WTC11 (cell line): ENCODE data around the gene COBL. TPM values are rescaled to one million over a fixed set of nuclear protein-coding genes. Genes with fewer than 3 reads are reported as not detected.
A peak's percentile ranks its signal among the peaks of the same experiment; 100 is the strongest.

Experiments used
- ATAC-seq: fragments of 200-7000 bp; cut with Tn5 transposase; 2 replicates; pipeline ENCODE4 v1.10.0; 2021; ENCODE audit warnings: mild to moderate bottlenecking, moderate library complexity
- CTCF ChIA-PET: fragments of 300-600 bp; sonication (Branson Sonifier 250); formaldehyde crosslinking; loops from one replicate; lab custom pipeline; 2021; ENCODE audit warnings: antibody characterized with exemption; lab: Charles Lee
- POLR2A ChIA-PET: fragments of 350-600 bp; sonication (Branson Sonifier 250); formaldehyde crosslinking; loops from one replicate; lab custom pipeline; 2021; ENCODE audit warnings: antibody characterized with exemption; lab: Charles Lee
- DNase-seq: peaks from one replicate; pipeline ENCODE4 v3.0.0; 2021; ENCODE audit warnings: low spot score
- H3K27ac Mint-ChIP-seq: 2 replicates; pipeline ENCODE4 v1.8.0; 2021; ENCODE audit warnings: mixed read lengths
- H3K27me3 Mint-ChIP-seq: 2 replicates; pipeline ENCODE4 v1.8.0; 2021; ENCODE audit warnings: low read depth, mild to moderate bottlenecking, moderate library complexity, mixed read lengths
- H3K36me3 Mint-ChIP-seq: 2 replicates; pipeline ENCODE4 v1.8.0; 2021; ENCODE audit warnings: mixed read lengths
- H3K4me1 Mint-ChIP-seq: 2 replicates; pipeline ENCODE4 v1.8.0; 2022; ENCODE audit warnings: mixed read lengths
- H3K4me3 Mint-ChIP-seq: 2 replicates; pipeline ENCODE4 v1.8.0; 2021; ENCODE audit warnings: mild to moderate bottlenecking, moderate library complexity, mixed read lengths
- H3K9me3 Mint-ChIP-seq: 2 replicates; pipeline ENCODE4 v1.8.0; 2021; ENCODE audit warnings: mixed read lengths
- CBFB ChIP-seq: sonication (generic); formaldehyde crosslinking; IDR thresholded peaks from 2 replicates; pipeline ENCODE4 v1.8.1; 2022; ENCODE audit warnings: mild to moderate bottlenecking, low read depth, missing genetic modification reagents
- ELF4 ChIP-seq: sonication (generic); formaldehyde crosslinking; IDR thresholded peaks from 2 replicates; pipeline ENCODE4 v1.8.1; 2022; ENCODE audit warnings: low read depth, mild to moderate bottlenecking, moderate library complexity, missing genetic modification reagents
- MYBL2 ChIP-seq: sonication (generic); formaldehyde crosslinking; IDR thresholded peaks from 2 replicates; pipeline ENCODE4 v1.8.1; 2023; ENCODE audit warnings: mild to moderate bottlenecking, moderate library complexity, missing genetic modification reagents
- NFATC4 ChIP-seq: fragments of 250-450 bp; sonication (Bioruptor Pico); IDR thresholded peaks from 2 replicates; pipeline ENCODE4 v1.9.0; 2021; ENCODE audit warnings: mild to moderate bottlenecking
- NFYB ChIP-seq: sonication (generic); formaldehyde crosslinking; conservative IDR thresholded peaks from 2 replicates; pipeline ENCODE4 v1.8.0; 2022; ENCODE audit warnings: low read depth, missing genetic modification reagents
- PRRX2 ChIP-seq: fragments of 250-450 bp; sonication (Bioruptor Pico); IDR thresholded peaks from 2 replicates; pipeline ENCODE4 v1.8.0; 2021; ENCODE audit warnings: mild to moderate bottlenecking
- ZNF138 ChIP-seq: sonication (generic); formaldehyde crosslinking; conservative IDR thresholded peaks from 2 replicates; pipeline ENCODE4 v1.8.1; 2022; ENCODE audit warnings: mild to moderate bottlenecking, moderate library complexity, missing genetic modification reagents
- ZNF416 ChIP-seq: fragments of 250-450 bp; sonication (Bioruptor Pico); IDR thresholded peaks from 2 replicates; pipeline ENCODE4 v1.9.0; 2021; ENCODE audit warnings: mild to moderate bottlenecking, inconsistent platforms
- total RNA-seq: library from RNA; stranded (reverse); gene quantifications from 3 replicates; pipeline ENCODE4 v1.2.3, GENCODE V29; 2021
- TF ChIP-seq, protein P1 (sequence below): sonication (generic); formaldehyde crosslinking; IDR thresholded peaks from 2 replicates; pipeline ENCODE4 v1.8.0; 2022; ENCODE audit warnings: mild to moderate bottlenecking, missing genetic modification reagents
- TF ChIP-seq, protein P2 (sequence below): sonication (generic); formaldehyde crosslinking; conservative IDR thresholded peaks from 2 replicates; pipeline ENCODE4 v1.8.1; 2022; ENCODE audit warnings: mild to moderate bottlenecking, missing genetic modification reagents
- TF ChIP-seq, protein P3 (sequence below): sonication (generic); formaldehyde crosslinking; conservative IDR thresholded peaks from 2 replicates; pipeline ENCODE4 v1.8.1; 2023; ENCODE audit warnings: mild to moderate bottlenecking, low read depth, missing genetic modification reagents, moderate library complexity
- TF ChIP-seq, protein P4 (sequence below): sonication (generic); formaldehyde crosslinking; IDR thresholded peaks from 2 replicates; pipeline ENCODE4 v1.8.0; 2023; ENCODE audit warnings: mild to moderate bottlenecking, missing genetic modification reagents
- TF ChIP-seq, protein P5 (sequence below): sonication (generic); formaldehyde crosslinking; IDR thresholded peaks from 2 replicates; pipeline ENCODE4 v1.8.1; 2022; ENCODE audit warnings: low read depth, missing genetic modification reagents, borderline replicate concordance
- TF ChIP-seq, protein P6 (sequence below): sonication (generic); formaldehyde crosslinking; IDR thresholded peaks from 2 replicates; pipeline ENCODE4 v1.8.1; 2023; ENCODE audit warnings: mild to moderate bottlenecking, moderate library complexity, missing genetic modification reagents
- TF ChIP-seq, protein P7 (sequence below): sonication (generic); formaldehyde crosslinking; IDR thresholded peaks from 2 replicates; pipeline ENCODE4 v1.8.1; 2023; ENCODE audit warnings: mild to moderate bottlenecking, missing genetic modification reagents
- TF ChIP-seq, protein P8 (sequence below): fragments of 250-450 bp; sonication (Bioruptor Pico); IDR thresholded peaks from 2 replicates; pipeline ENCODE4 v1.9.0; 2021; ENCODE audit warnings: moderate library complexity, mild to moderate bottlenecking, inconsistent platforms, borderline replicate concordance

The COBL gene
- total RNA-seq, 1 experiment from 2014 or later = 36.5 TPM

DNA sequence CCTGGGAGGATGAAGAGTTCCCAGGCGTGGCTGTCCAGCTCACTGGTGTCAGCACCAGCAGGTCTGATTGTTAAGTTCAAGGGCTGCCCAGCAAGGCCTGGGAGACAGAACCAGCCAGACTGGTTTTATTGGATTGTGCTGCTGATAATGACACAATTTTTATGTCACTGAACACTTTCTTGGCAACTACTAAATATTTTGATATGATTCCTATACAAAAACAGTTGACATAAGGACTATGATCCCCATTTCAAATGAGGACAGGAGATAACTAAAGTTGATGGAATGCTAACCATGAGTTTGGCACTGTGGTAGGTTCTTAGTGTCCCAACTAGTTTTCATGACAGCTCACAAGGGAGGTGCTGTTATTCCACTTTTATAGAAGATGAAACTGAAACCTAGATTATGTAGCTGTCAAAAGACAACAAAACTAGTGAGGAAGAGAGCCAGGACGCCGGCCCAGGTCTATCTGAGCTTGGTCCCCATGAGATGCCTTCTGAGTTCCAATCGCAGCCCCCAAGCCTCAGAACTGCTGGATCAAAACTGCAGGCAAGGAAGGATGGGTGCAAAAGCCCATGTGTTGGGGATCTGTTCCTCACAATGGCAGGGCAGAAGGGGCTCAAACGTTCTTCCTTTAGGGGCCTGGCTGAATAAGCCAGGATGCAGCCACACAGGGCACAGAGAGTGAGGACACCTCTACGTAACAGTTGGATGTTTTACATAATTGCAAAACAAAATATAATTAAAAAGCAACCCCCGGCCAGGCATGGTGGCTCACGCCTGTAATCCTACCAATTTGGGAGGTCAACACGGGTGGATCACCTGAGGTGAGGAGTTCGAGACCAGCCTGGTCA lies 52.8 kb downstream of the COBL start:
- Mint-ChIP-seq H3K4me1 (peaks cover 31% of the 10 kb centered on the region), H3K4me3 (no peak overlapping the region), H3K36me3 (no peaks in the 10 kb centered on the region), H3K27me3 (no peaks in the 10 kb centered on the region), H3K9me3 (0 out of 2 replicates have a peak, but pooled peaks cover 3% of the 10 kb centered on the region), H3K27ac (peak overlapping the region; percentile 57; the same call in 1 of the 2 replicates)
- CTCF ChIA-PET = interaction anchor here (0.9 to 2.8 kb wide), 2 partner anchors 91 to 103 kb away, joined by 3 to 11 read pairs; no protein-coding TSS in a partner anchor
- POLR2A ChIA-PET = no interaction called here
- TF ChIP-seq, protein P1, sequence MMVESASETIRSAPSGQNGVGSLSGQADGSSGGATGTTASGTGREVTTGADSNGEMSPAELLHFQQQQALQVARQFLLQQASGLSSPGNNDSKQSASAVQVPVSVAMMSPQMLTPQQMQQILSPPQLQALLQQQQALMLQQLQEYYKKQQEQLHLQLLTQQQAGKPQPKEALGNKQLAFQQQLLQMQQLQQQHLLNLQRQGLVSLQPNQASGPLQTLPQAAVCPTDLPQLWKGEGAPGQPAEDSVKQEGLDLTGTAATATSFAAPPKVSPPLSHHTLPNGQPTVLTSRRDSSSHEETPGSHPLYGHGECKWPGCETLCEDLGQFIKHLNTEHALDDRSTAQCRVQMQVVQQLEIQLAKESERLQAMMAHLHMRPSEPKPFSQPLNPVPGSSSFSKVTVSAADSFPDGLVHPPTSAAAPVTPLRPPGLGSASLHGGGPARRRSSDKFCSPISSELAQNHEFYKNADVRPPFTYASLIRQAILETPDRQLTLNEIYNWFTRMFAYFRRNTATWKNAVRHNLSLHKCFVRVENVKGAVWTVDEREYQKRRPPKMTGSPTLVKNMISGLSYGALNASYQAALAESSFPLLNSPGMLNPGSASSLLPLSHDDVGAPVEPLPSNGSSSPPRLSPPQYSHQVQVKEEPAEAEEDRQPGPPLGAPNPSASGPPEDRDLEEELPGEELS = no peak
- TF ChIP-seq NFATC4 (CRISPR knock-in tag) (no peak), ZNF138 (CRISPR knock-in tag) (no peak), ELF4 (CRISPR knock-in tag) (no peak)
- TF ChIP-seq, protein P2, sequence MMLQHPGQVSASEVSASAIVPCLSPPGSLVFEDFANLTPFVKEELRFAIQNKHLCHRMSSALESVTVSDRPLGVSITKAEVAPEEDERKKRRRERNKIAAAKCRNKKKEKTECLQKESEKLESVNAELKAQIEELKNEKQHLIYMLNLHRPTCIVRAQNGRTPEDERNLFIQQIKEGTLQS (CRISPR knock-in tag) = no peak
- TF ChIP-seq, protein P3, sequence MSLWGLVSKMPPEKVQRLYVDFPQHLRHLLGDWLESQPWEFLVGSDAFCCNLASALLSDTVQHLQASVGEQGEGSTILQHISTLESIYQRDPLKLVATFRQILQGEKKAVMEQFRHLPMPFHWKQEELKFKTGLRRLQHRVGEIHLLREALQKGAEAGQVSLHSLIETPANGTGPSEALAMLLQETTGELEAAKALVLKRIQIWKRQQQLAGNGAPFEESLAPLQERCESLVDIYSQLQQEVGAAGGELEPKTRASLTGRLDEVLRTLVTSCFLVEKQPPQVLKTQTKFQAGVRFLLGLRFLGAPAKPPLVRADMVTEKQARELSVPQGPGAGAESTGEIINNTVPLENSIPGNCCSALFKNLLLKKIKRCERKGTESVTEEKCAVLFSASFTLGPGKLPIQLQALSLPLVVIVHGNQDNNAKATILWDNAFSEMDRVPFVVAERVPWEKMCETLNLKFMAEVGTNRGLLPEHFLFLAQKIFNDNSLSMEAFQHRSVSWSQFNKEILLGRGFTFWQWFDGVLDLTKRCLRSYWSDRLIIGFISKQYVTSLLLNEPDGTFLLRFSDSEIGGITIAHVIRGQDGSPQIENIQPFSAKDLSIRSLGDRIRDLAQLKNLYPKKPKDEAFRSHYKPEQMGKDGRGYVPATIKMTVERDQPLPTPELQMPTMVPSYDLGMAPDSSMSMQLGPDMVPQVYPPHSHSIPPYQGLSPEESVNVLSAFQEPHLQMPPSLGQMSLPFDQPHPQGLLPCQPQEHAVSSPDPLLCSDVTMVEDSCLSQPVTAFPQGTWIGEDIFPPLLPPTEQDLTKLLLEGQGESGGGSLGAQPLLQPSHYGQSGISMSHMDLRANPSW = no peak
- DNase-seq (no peak), ATAC-seq (no peak)

DNA sequence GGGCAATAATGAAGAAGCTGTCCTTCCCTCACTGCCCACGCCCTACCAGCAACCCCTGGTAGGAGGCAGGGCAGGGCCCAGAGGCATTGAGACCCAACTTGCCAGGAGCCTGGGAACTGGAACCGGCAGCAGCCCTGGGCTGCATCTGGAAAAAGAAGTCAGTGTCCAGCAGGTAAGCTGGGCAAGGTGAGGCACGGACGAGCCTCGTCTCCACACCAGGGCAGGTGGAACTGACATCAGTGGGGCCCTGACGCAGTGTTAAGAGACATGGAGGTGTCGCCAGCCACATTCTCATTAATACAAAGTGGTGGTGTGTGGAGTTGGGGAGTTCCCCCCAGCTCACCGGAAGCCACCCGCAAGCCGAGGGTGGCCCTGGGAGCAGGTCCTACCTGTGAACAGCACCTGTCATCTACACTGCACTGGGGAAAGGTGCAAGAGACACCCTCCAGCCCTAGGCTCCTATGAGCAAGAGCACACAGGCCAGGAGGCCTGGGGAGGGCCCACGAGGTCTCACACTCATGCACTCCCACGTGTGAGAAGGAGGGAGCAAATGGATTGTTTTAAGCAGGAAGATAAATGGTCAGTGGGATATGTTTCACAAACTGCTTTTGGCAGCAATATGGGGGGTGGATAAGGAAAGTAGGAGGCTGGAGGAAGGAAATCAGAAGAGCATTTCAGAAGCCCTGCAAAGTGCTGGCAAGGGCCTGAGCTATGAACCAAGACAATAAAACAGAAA lies 53.6 kb downstream of the COBL start:
- H3K4me1 Mint-ChIP-seq = peaks cover 31% of the 10 kb centered on the region
- TF ChIP-seq, protein P4, sequence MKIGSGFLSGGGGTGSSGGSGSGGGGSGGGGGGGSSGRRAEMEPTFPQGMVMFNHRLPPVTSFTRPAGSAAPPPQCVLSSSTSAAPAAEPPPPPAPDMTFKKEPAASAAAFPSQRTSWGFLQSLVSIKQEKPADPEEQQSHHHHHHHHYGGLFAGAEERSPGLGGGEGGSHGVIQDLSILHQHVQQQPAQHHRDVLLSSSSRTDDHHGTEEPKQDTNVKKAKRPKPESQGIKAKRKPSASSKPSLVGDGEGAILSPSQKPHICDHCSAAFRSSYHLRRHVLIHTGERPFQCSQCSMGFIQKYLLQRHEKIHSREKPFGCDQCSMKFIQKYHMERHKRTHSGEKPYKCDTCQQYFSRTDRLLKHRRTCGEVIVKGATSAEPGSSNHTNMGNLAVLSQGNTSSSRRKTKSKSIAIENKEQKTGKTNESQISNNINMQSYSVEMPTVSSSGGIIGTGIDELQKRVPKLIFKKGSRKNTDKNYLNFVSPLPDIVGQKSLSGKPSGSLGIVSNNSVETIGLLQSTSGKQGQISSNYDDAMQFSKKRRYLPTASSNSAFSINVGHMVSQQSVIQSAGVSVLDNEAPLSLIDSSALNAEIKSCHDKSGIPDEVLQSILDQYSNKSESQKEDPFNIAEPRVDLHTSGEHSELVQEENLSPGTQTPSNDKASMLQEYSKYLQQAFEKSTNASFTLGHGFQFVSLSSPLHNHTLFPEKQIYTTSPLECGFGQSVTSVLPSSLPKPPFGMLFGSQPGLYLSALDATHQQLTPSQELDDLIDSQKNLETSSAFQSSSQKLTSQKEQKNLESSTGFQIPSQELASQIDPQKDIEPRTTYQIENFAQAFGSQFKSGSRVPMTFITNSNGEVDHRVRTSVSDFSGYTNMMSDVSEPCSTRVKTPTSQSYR (CRISPR knock-in tag) = no peak
- no peak for TF ChIP-seq NFYB (CRISPR knock-in tag)
- no peak for TF ChIP-seq CBFB (CRISPR knock-in tag)
- TF ChIP-seq, protein P5, sequence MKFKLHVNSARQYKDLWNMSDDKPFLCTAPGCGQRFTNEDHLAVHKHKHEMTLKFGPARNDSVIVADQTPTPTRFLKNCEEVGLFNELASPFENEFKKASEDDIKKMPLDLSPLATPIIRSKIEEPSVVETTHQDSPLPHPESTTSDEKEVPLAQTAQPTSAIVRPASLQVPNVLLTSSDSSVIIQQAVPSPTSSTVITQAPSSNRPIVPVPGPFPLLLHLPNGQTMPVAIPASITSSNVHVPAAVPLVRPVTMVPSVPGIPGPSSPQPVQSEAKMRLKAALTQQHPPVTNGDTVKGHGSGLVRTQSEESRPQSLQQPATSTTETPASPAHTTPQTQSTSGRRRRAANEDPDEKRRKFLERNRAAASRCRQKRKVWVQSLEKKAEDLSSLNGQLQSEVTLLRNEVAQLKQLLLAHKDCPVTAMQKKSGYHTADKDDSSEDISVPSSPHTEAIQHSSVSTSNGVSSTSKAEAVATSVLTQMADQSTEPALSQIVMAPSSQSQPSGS (CRISPR knock-in tag) = no peak
- TF ChIP-seq, protein P6, sequence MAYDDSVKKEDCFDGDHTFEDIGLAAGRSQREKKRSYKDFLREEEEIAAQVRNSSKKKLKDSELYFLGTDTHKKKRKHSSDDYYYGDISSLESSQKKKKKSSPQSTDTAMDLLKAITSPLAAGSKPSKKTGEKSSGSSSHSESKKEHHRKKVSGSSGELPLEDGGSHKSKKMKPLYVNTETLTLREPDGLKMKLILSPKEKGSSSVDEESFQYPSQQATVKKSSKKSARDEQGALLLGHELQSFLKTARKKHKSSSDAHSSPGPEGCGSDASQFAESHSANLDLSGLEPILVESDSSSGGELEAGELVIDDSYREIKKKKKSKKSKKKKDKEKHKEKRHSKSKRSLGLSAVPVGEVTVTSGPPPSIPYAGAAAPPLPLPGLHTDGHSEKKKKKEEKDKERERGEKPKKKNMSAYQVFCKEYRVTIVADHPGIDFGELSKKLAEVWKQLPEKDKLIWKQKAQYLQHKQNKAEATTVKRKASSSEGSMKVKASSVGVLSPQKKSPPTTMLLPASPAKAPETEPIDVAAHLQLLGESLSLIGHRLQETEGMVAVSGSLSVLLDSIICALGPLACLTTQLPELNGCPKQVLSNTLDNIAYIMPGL = no peak
- TF ChIP-seq, protein P7, sequence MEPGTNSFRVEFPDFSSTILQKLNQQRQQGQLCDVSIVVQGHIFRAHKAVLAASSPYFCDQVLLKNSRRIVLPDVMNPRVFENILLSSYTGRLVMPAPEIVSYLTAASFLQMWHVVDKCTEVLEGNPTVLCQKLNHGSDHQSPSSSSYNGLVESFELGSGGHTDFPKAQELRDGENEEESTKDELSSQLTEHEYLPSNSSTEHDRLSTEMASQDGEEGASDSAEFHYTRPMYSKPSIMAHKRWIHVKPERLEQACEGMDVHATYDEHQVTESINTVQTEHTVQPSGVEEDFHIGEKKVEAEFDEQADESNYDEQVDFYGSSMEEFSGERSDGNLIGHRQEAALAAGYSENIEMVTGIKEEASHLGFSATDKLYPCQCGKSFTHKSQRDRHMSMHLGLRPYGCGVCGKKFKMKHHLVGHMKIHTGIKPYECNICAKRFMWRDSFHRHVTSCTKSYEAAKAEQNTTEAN (CRISPR knock-in tag) = no peak
- no peak for TF ChIP-seq PRRX2 (CRISPR knock-in tag)
- no peak for TF ChIP-seq ZNF138 (CRISPR knock-in tag)
- no peak for TF ChIP-seq MYBL2 (CRISPR knock-in tag)
- TF ChIP-seq ZNF416 (CRISPR knock-in tag) = no peak
- TF ChIP-seq, protein P8, sequence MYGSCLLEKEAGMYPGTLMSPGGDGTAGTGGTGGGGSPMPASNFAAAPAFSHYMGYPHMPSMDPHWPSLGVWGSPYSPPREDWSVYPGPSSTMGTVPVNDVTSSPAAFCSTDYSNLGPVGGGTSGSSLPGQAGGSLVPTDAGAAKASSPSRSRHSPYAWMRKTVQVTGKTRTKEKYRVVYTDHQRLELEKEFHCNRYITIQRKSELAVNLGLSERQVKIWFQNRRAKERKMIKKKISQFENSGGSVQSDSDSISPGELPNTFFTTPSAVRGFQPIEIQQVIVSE = no peak
- CTCF ChIA-PET = interaction anchor here (1.1 to 2.8 kb wide), 3 partner anchors 13 to 104 kb away, joined by 3 to 11 read pairs (median 3); no protein-coding TSS in a partner anchor

More for the DNA sequence above, 53.6 kb downstream of the COBL start:
- Mint-ChIP-seq H3K36me3 (no peaks in the 10 kb centered on the region), H3K27ac (peak overlapping the region; percentile 79; the same call in 1 of the 2 replicates), H3K4me3 (no peak overlapping the region), H3K9me3 (0 out of 2 replicates have a peak, but pooled peaks cover 2% of the 10 kb centered on the region), H3K27me3 (no peaks in the 10 kb centered on the region)
- no peak for ATAC-seq
- POLR2A ChIA-PET = no interaction called here
- DNase-seq = no peak
